K562 (cell line): ENCODE measurements around the gene TLX2. TPM values are rescaled to one million over a fixed set of nuclear protein-coding genes. Genes with fewer than 3 reads are reported as not detected.

Experiments
- ATAC-seq: fragments of 200-7000 bp; cut with Tn5 transposase; 3 replicates; pipeline ENCODE4 v1.9.1; 2020; ENCODE audit warnings: moderate library complexity
- BruUV-seq: library from RNA; stranded (reverse); fragments of 400-500 nt; replicated peaks from 2 replicates; lab custom pipeline; 2021; lab: Mats Ljungman, UMichigan
- CTCF ChIA-PET: fragments of 300-600 bp; formaldehyde crosslinking; extraction: SDS; loops from one replicate; lab custom pipeline; 2021; ENCODE audit warnings: low intra/inter-chr PET ratio; lab: Yijun Ruan, JAX
- POLR2A ChIA-PET: fragments of 300-600, 350-650 bp; sonication (Branson Sonifier 250); formaldehyde crosslinking; extraction: SDS; loops from one replicate; lab custom pipeline; 2021; ENCODE audit warnings: antibody characterized with exemption, inconsistent platforms; lab: Yijun Ruan, JAX
- DNase-seq, 4 experiments: peaks; one replicate each; pipeline versions ENCODE4 v3.0.0 to v3.0.0-alpha.2; 2011 to 2018; ENCODE audit warnings: low spot score in 3 of 4, mixed read lengths in 3 of 4; ENCODE audit errors: extremely low read depth in 1 of 4
- FAIRE-seq: peaks from 2 replicates; lab custom pipeline; 2011; peaks lifted over from hg19 to GRCh38; lab: Jason Lieb, UNC
- H2AFZ ChIP-seq: 2 replicates; pipeline ENCODE4 v1.6.0; 2011; ENCODE audit warnings: low read depth, low read length, control low read depth, inconsistent platforms
- H3K27ac ChIP-seq: fragments of 200-600 bp; 3 replicates; pipeline ENCODE4 v1.8.0; 2011; ENCODE audit warnings: low read depth, mild to moderate bottlenecking, control low read depth, inconsistent platforms, low read length, moderate library complexity, mixed read lengths; ENCODE audit errors: extremely low read depth
- H3K27me3 ChIP-seq, 2 experiments: fragments of 300-600 bp in 1 of 2; 2 replicates in 1 of 2; 3 replicates in 1 of 2; pipeline versions ENCODE4 v1.6.0 to v1.8.0; 2011; ENCODE audit warnings: inconsistent platforms in 2 of 2, low read length in 2 of 2, mild to moderate bottlenecking in 1 of 2, mixed read lengths in 1 of 2, moderate library complexity in 1 of 2; ENCODE audit not compliant: control insufficient read depth in 2 of 2, insufficient read depth in 2 of 2
- H3K36me3 ChIP-seq: fragments of 300-600 bp; 3 replicates; pipeline ENCODE4 v1.8.0; 2011; ENCODE audit warnings: mild to moderate bottlenecking, low read length, inconsistent platforms; ENCODE audit not compliant: control insufficient read depth, insufficient read depth
- H3K4me1 ChIP-seq, 2 experiments: fragments of 200-600 bp in 1 of 2; replicated peaks in 1 of 2; 2 replicates in 1 of 2; 3 replicates in 1 of 2; pipeline versions ENCODE4 v1.5.1 to v1.8.0; 2011; ENCODE audit warnings: inconsistent platforms in 2 of 2, low read length in 2 of 2, mild to moderate bottlenecking in 1 of 2, mixed read lengths in 1 of 2, moderate library complexity in 1 of 2; ENCODE audit not compliant: control insufficient read depth in 2 of 2, insufficient read depth in 2 of 2
- H3K4me2 ChIP-seq: 2 replicates; pipeline ENCODE4 v1.6.1; 2011; ENCODE audit warnings: low read length, control low read depth, inconsistent platforms, mixed read lengths; ENCODE audit not compliant: insufficient read depth
- H3K4me3 ChIP-seq: fragments of 200-600 bp; sonication (generic), shearing (Covaris generic); 2 replicates; pipeline ENCODE4 v1.5.1; 2016; ENCODE audit warnings: control low read depth, inconsistent platforms
- H3K79me2 ChIP-seq: fragments of 200-600 bp; 3 replicates; pipeline ENCODE4 v1.8.0; 2011; ENCODE audit warnings: low read length, inconsistent platforms; ENCODE audit not compliant: control insufficient read depth, insufficient read depth
- H3K9ac ChIP-seq, 2 experiments: 2 replicates each; pipeline versions ENCODE4 v1.6.0 to v1.6.1; 2011; ENCODE audit warnings: low read depth in 2 of 2, low read length in 2 of 2, control low read depth in 1 of 2, inconsistent platforms in 1 of 2, mild to moderate bottlenecking in 1 of 2, mixed read lengths in 1 of 2; ENCODE audit not compliant: insufficient read depth in 1 of 2
- H3K9me1 ChIP-seq: one replicate; pipeline ENCODE4 v1.6.0; 2011; ENCODE audit warnings: inconsistent platforms, mild to moderate bottlenecking, low read length, moderate library complexity; ENCODE audit not compliant: control insufficient read depth, insufficient read depth
- H3K9me3 ChIP-seq: replicated peaks from 2 replicates; pipeline ENCODE4 v1.5.1; 2011; ENCODE audit warnings: low read depth, low read length, inconsistent platforms; ENCODE audit not compliant: control insufficient read depth, insufficient read depth
- H4K20me1 ChIP-seq: replicated peaks from 2 replicates; pipeline ENCODE4 v1.6.1; 2011; ENCODE audit warnings: low read length, inconsistent platforms, mixed read lengths; ENCODE audit not compliant: control insufficient read depth, insufficient read depth
- CEBPB ChIP-seq: fragments of 450-650 bp; IDR thresholded peaks from 2 replicates; pipeline ENCODE4 v1.6.1; 2016; ENCODE audit warnings: missing genetic modification characterization, missing compliant biosample characterization
- CEBPG ChIP-seq, 3 experiments: fragments of 200-800 bp in 1 of 3; sonication (Bioruptor generic) in 1 of 3; sonication (generic) in 1 of 3; formaldehyde crosslinking in 1 of 3; IDR thresholded peaks in 2 of 3; conservative IDR thresholded peaks in 1 of 3; 2 replicates each; pipeline versions ENCODE4 v1.6.1 to v1.8.0; 2016 to 2022; ENCODE audit warnings: missing compliant biosample characterization in 2 of 3, missing genetic modification characterization in 2 of 3, mild to moderate bottlenecking in 1 of 3, missing genetic modification reagents in 1 of 3
- NFYB ChIP-seq: IDR thresholded peaks from 2 replicates; pipeline ENCODE4 v1.6.1; 2011; ENCODE audit warnings: mild to moderate bottlenecking, moderate library complexity; ENCODE audit not compliant: insufficient read length; ENCODE audit errors: extremely low read depth
- PHB ChIP-seq: fragments of 250-450 bp; sonication (Bioruptor Pico); IDR thresholded peaks from 2 replicates; pipeline ENCODE4 v1.5.0; 2021
- PHTF2 ChIP-seq: fragments of 250-450 bp; sonication (Bioruptor Pico); IDR thresholded peaks from 2 replicates; pipeline ENCODE4 v1.5.0; 2021; ENCODE audit warnings: mild to moderate bottlenecking
- RAD51 ChIP-seq: fragments of 450-650 bp; IDR thresholded peaks from 2 replicates; pipeline ENCODE4 v1.7.1; 2016; ENCODE audit warnings: low read depth, mild to moderate bottlenecking, borderline replicate concordance
- SIRT6 ChIP-seq: IDR thresholded peaks from one replicate; pipeline ENCODE4 v1.6.1; 2012; ENCODE audit warnings: low read depth, mild to moderate bottlenecking, control low read depth, inconsistent platforms, low read length, moderate library complexity
- SMARCA5 ChIP-seq: fragments of 450-650 bp; IDR thresholded peaks from 2 replicates; pipeline ENCODE4 v1.6.1; 2016
- SMARCC2 ChIP-seq: fragments of 450-650 bp; IDR thresholded peaks from 2 replicates; pipeline ENCODE4 v1.6.1; 2017; ENCODE audit warnings: antibody characterized with exemption, moderate library complexity, mild to moderate bottlenecking, low read depth
- XRCC4 ChIP-seq: IDR thresholded peaks from one replicate; pipeline ENCODE4 v1.6.1; 2011; ENCODE audit not compliant: insufficient read depth, insufficient read length; ENCODE audit errors: extremely low read depth
- ZBED1 ChIP-seq: IDR thresholded peaks from 2 replicates; pipeline ENCODE4 v1.6.1; 2014
- ZNF174 ChIP-seq: fragments of 250-450 bp; sonication (Bioruptor Pico); IDR thresholded peaks from 2 replicates; pipeline ENCODE4 v1.4.0; 2020; ENCODE audit warnings: mild to moderate bottlenecking
- WGBS: fragments of 100-300 bp; shearing (Covaris generic); methylation state at CpG from one replicate; pipeline ENCODE4 v1.1.6; 2016; ENCODE audit warnings: low coverage, mixed read lengths; ENCODE audit not compliant: insufficient coverage; ENCODE audit errors: missing lambda C conversion rate; 5-methylcytosine and 5-hydroxymethylcytosine counted together
- in situ Hi-C: fragments of 300-500 bp; cut with MboI; formaldehyde crosslinking; loops from 4 replicates; pipeline ENCODE4 v1.15.0; 2018; ENCODE audit warnings: inconsistent platforms, mixed read lengths
- intact Hi-C: fragments of 100-400 bp; cut with micrococcal nuclease; formaldehyde crosslinking; loops from 2 replicates; pipeline ENCODE4 v1.14.2; 2022
- polyA plus RNA-seq, 8 experiments: library from polyadenylated mRNA; depleted of rRNA in 4 of 8; stranded (reverse) in 5 of 8; unstranded in 3 of 8; fragments of >200 nt; fragmentation: Nextera tagmentation in 2 of 8; fragmentation: Illumina TruSeq in 1 of 8; extraction: Ambion mirVana in 2 of 8; extraction: Trizol in 1 of 8; gene quantifications; 2 replicates each; pipeline versions ENCODE4 v1.2.1 to v1.2.3, GENCODE V29; 2011 to 2014; ENCODE audit warnings: inconsistent platforms in 1 of 8, missing spikeins in 1 of 8
- total RNA-seq, 7 experiments: library from RNA; depleted of rRNA in 6 of 7; stranded (reverse); fragments of >200 nt in 6 of 7; fragmentation: Illumina TruSeq in 2 of 7; extraction: Trizol in 2 of 7; gene quantifications; 2 replicates each; pipeline versions ENCODE4 v1.2.1 to v1.2.3, GENCODE V29; 2011 to 2021; ENCODE audit warnings: low replicate concordance in 1 of 7
- TF ChIP-seq, protein P1 (sequence below): sonication (generic); formaldehyde crosslinking; IDR thresholded peaks from 2 replicates; pipeline ENCODE4 v1.8.1; 2023; ENCODE audit warnings: mild to moderate bottlenecking, missing genetic modification reagents, moderate library complexity
- TF ChIP-seq, protein P2 (sequence below), 2 experiments: IDR thresholded peaks; 2 replicates each; pipeline ENCODE4 v1.6.1; 2011; ENCODE audit warnings: borderline replicate concordance in 1 of 2, control low read depth in 1 of 2, low read depth in 1 of 2, low read length in 1 of 2, mild to moderate bottlenecking in 1 of 2, mixed read lengths in 1 of 2, moderate library complexity in 1 of 2; ENCODE audit not compliant: insufficient read depth in 1 of 2, insufficient read length in 1 of 2, poor library complexity in 1 of 2, severe bottlenecking in 1 of 2; ENCODE audit errors: extremely low read depth in 1 of 2

TLX2 gene
- total and polyA plus RNA-seq, 9 of the 15 experiments (the other 6 are each of a cell fraction or from before 2014, with no cell fraction given), result not detected

DNA sequence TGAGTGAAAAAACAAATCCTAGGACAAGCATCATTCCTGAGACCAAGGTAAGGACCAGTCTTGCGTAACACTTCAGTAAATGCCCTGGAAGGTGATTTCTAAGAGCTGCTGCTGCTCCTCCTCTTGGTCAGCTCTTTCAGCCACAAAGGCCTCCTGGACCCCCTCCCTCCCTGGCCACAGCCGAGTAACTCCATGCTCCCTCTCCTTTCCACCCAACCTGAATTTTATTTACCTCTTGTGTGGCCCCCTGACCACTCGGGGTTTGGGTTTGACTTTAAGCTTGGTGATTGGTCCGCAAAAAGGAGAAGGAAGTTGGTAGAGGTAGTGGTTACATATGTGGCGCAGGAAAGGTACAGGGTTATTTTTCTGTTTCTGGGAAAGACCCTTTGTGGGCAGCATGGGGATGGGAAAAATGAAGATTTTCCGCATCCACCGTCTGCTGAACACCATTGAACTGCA lies 24.7 kb downstream of the TLX2 start:
- ChIA-PET POLR2A (interaction anchor here (1.0 to 4.3 kb wide), 2 partner anchors 9 to 35 kb away, joined by 3 to 25 read pairs; partner anchors contain the start of genes AUP1 and HTRA2), CTCF (no interaction called here)
- intact Hi-C loops (no loop called here), in situ Hi-C loops (no loop called here)
- no peak for DNase-seq
- 29% methylated on average over 6 of the region's 7 CpGs for WGBS
- ATAC-seq, result no peak
- H3K27me3 ChIP-seq, result no peaks in the 10 kb centered on the region
- no TSS peak for BruUV-seq
- no peaks in the 10 kb centered on the region for H3K9me1 ChIP-seq
- H3K36me3 ChIP-seq, result no peaks in the 10 kb centered on the region
- H3K9me3 ChIP-seq, result no peaks in the 10 kb centered on the region
- H4K20me1 ChIP-seq, result no peaks in the 10 kb centered on the region
- H3K27ac ChIP-seq, result no peak overlapping the region
- H3K9ac ChIP-seq, result peak overlapping the region in 1 of 2 experiments; percentile 12; a peak in 1 of 4 replicates
- no peak overlapping the region for H2AFZ ChIP-seq
- H3K4me3 ChIP-seq, result no peak overlapping the region
- peaks cover 5 to 23% of the 10 kb centered on the region in 2 experiments; a peak in 4 of 5 replicates for H3K4me1 ChIP-seq
- H3K79me2 ChIP-seq, result no peaks in the 10 kb centered on the region
- H3K4me2 ChIP-seq, result no peak overlapping the region
- TF ChIP-seq CEBPB (tag), result peak; percentile 88
- TF ChIP-seq PHB (CRISPR knock-in tag), result no peak
- TF ChIP-seq CEBPG (CRISPR knock-in tag; IDR thresholded peaks at IDR 0.05), result no peak
- TF ChIP-seq CEBPG (tag; conservative IDR thresholded peaks at IDR 0.05 in 1 of 2, IDR thresholded peaks at IDR 0.05 in 1 of 2), result peak; percentile 12 to 37; a peak in 1 of 4 replicates
- TF ChIP-seq, all 486 proteins: peak for 2
- no peak for FAIRE-seq

DNA sequence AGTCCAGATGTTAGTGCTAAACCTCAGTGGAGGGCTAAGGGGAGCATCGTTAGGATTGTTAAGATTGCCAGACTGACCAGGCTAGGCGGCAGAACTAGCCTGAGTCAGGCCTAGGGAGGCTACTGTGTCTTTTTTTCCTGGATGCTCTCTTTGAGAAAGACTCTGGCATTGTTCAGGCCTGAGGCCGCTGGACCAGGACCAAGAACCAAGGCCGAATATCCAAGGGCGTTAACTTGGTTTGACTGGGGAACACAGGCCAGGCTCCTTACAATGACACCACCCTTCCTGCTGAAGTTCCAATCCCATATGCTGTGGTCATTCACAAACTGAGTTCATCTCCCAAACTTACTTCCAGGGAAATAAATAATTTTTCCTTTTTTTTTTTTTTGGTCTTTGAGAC lies 26.0 kb downstream of the TLX2 start:
- H3K9me3 ChIP-seq, result no peaks in the 10 kb centered on the region
- no TSS peak for BruUV-seq
- DNase-seq (no peak), ATAC-seq (no peak), FAIRE-seq (no peak)
- CTCF ChIA-PET, result no interaction called here
- POLR2A ChIA-PET, result interaction anchor here (4.3 kb wide), 1 partner anchor 10 kb away, joined by 25 read pairs; the partner anchor contains the start of genes AUP1 and HTRA2
- H3K9ac ChIP-seq, result peak overlapping the region in 1 of 2 experiments; percentile 14; a peak in 1 of 4 replicates
- no peaks in the 10 kb centered on the region for H3K79me2 ChIP-seq
- WGBS, result 40% methylated on average over 5 of the region's 5 CpGs
- H4K20me1 ChIP-seq, result no peaks in the 10 kb centered on the region
- peaks cover 5 to 21% of the 10 kb centered on the region in 2 experiments; a peak in 4 of 5 replicates for H3K4me1 ChIP-seq
- H3K9me1 ChIP-seq, result no peaks in the 10 kb centered on the region
- no peak overlapping the region for H3K4me3 ChIP-seq
- H3K27me3 ChIP-seq, result no peaks in the 10 kb centered on the region
- in situ Hi-C loops (no loop called here), intact Hi-C loops (no loop called here)
- H3K4me2 ChIP-seq, result no peak overlapping the region
- H3K36me3 ChIP-seq, result no peaks in the 10 kb centered on the region
- no peak overlapping the region for H3K27ac ChIP-seq
- no peak overlapping the region for H2AFZ ChIP-seq
- TF ChIP-seq SMARCA5, result no peak
- TF ChIP-seq XRCC4, result no peak
- TF ChIP-seq PHTF2 (CRISPR knock-in tag), result no peak
- TF ChIP-seq ZNF174 (CRISPR knock-in tag), result no peak
- TF ChIP-seq SMARCC2, result no peak
- TF ChIP-seq, protein P1, sequence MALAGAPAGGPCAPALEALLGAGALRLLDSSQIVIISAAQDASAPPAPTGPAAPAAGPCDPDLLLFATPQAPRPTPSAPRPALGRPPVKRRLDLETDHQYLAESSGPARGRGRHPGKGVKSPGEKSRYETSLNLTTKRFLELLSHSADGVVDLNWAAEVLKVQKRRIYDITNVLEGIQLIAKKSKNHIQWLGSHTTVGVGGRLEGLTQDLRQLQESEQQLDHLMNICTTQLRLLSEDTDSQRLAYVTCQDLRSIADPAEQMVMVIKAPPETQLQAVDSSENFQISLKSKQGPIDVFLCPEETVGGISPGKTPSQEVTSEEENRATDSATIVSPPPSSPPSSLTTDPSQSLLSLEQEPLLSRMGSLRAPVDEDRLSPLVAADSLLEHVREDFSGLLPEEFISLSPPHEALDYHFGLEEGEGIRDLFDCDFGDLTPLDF (CRISPR knock-in tag), result no peak
- no peak for TF ChIP-seq NFYB
- TF ChIP-seq, protein P2, sequence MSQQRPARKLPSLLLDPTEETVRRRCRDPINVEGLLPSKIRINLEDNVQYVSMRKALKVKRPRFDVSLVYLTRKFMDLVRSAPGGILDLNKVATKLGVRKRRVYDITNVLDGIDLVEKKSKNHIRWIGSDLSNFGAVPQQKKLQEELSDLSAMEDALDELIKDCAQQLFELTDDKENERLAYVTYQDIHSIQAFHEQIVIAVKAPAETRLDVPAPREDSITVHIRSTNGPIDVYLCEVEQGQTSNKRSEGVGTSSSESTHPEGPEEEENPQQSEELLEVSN (IDR thresholded peaks at IDR 0.05; ENCODE audit: borderline replicate concordance in 1 of 2, extremely low read depth in 1 of 2, insufficient read depth in 1 of 2, insufficient read length in 1 of 2, low read depth in 1 of 2, low read length in 1 of 2, poor library complexity in 1 of 2, severe bottlenecking in 1 of 2), result no peak
- TF ChIP-seq RAD51, result no peak
- no peak for TF ChIP-seq ZBED1
- no peak for TF ChIP-seq SIRT6
